ENCODE results near the gene GADL1. TPM values are rescaled to one million over a fixed set of nuclear protein-coding genes. Genes with fewer than 3 reads are reported as not detected.

The GADL1 gene
- total RNA-seq, 1 donor from 2014 or later, result not detected

DNA sequence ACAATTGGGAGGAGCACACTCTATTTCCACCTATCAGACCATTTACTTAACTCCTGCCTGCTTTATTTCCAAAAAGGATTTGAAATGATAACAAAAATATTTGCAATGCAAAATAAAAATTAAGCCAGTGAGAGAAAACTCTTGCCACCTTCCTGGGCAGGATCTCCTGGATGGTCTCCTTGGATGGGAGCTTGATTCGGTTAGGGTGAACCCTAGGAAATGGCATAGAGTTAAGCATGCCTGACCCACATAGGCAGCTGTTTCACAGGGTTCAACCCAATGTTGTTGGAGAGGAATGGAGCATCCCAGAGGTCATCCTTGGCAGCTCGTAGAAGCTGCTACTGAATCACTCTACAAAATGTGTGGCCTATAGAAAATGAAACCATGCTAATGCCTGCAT, 204.3 kb downstream of the GADL1 start:
- ATAC-seq (no peak), DNase-seq (no peak)
- no peak overlapping the region for H3K4me3 ChIP-seq
- intact Hi-C loops (cut with DNase I), result no loop called here
- peaks cover 94% of the 10 kb centered on the region for H3K36me3 ChIP-seq
- TF ChIP-seq, protein P1, sequence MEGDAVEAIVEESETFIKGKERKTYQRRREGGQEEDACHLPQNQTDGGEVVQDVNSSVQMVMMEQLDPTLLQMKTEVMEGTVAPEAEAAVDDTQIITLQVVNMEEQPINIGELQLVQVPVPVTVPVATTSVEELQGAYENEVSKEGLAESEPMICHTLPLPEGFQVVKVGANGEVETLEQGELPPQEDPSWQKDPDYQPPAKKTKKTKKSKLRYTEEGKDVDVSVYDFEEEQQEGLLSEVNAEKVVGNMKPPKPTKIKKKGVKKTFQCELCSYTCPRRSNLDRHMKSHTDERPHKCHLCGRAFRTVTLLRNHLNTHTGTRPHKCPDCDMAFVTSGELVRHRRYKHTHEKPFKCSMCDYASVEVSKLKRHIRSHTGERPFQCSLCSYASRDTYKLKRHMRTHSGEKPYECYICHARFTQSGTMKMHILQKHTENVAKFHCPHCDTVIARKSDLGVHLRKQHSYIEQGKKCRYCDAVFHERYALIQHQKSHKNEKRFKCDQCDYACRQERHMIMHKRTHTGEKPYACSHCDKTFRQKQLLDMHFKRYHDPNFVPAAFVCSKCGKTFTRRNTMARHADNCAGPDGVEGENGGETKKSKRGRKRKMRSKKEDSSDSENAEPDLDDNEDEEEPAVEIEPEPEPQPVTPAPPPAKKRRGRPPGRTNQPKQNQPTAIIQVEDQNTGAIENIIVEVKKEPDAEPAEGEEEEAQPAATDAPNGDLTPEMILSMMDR (IDR thresholded peaks at IDR 0.05), result no peak
- H3K4me1 ChIP-seq, result peaks cover 72% of the 10 kb centered on the region
- H3K9me3 ChIP-seq, result no peaks in the 10 kb centered on the region
- H3K27ac ChIP-seq, result no peak overlapping the region
- no peaks in the 10 kb centered on the region for H3K27me3 ChIP-seq (ENCODE audit: low read depth)

- TF ChIP-seq, protein P1 (IDR thresholded peaks at IDR 0.05), result no peak
- H3K4me1 ChIP-seq, result peaks cover 84% of the 10 kb centered on the region
- ATAC-seq, result peak in 1 of 2 donors; percentile 28
- H3K27me3 ChIP-seq (ENCODE audit: low read depth), result no peaks in the 10 kb centered on the region
- H3K36me3 ChIP-seq, result peaks cover 83% of the 10 kb centered on the region
- no peak overlapping the region for H3K4me3 ChIP-seq
- peak overlapping the region; percentile 50 for H3K27ac ChIP-seq
- no peak for DNase-seq
- intact Hi-C loops (cut with DNase I), result no loop called here
- H3K9me3 ChIP-seq, result no peaks in the 10 kb centered on the region
Observed at GRCh38 chr3:30688776-30689641, 205.5 kb downstream of the GADL1 start.

DNA sequence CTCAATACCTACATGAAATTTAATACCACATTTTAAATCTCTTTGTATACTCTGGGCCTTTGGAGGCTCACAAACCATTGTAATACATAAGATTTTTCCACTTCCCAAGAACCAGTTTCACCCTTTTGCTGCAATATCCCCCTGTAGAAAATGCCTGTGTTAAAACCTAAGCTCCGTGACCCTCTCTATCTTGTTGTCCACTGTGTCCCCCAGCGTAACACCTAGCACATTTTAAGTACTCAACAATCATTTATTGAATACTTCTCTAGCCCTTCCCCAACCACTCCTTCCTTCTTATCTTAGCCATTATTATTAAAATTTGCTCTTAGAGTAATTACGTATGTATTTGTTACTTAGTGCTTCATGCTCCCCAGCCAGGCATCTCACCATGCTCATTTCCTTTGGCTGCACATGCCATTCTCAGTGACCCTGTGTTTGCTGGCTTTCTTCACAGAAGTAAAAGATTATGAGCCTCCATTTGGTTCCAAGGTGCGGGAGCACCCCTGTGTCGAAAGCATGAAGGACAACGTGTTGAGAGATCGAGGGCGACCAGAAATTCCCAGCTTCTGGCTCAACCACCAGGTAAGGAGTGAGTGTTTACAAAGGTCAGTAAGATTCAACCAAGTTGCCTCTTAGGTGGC, 206.4 kb downstream of the GADL1 start:
- peak overlapping the region; percentile 50 for H3K27ac ChIP-seq
- no peaks in the 10 kb centered on the region for H3K9me3 ChIP-seq
- peaks cover 85% of the 10 kb centered on the region for H3K4me1 ChIP-seq
- peaks cover 80% of the 10 kb centered on the region for H3K36me3 ChIP-seq
- TF ChIP-seq, protein P1 (IDR thresholded peaks at IDR 0.05), result no peak
- DNase-seq (no peak), ATAC-seq (no peak)
- no peaks in the 10 kb centered on the region for H3K27me3 ChIP-seq (ENCODE audit: low read depth)
- H3K4me3 ChIP-seq, result no peak overlapping the region
- intact Hi-C loops (cut with DNase I), result no loop called here

DNA sequence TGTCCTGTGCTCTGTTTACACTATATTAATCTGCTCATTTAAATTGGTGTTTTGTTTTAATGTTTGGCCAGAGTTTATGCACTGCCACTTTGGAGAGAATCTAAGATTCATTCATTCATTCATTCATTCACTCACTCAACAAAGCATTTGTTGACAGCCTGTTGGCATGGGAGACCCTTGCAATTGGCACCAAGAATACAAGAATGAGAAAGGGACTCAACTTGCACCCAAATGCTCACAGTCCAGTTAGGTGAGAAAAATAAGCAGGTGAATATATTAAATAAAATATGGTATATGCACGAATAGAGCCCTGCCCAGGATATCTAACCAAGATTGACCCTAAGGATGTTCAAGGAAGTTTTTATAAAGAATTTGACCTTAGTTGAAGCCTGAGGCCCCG, 207.7 kb downstream of the GADL1 start:
- ATAC-seq (no peak), DNase-seq (no peak)
- H3K27me3 ChIP-seq (ENCODE audit: low read depth), result no peaks in the 10 kb centered on the region
- H3K4me1 ChIP-seq, result peaks cover 92% of the 10 kb centered on the region
- H3K27ac ChIP-seq, result no peak overlapping the region
- no peaks in the 10 kb centered on the region for H3K9me3 ChIP-seq
- intact Hi-C loops (cut with DNase I), result no loop called here
- no peak overlapping the region for H3K4me3 ChIP-seq
- peaks cover 68% of the 10 kb centered on the region for H3K36me3 ChIP-seq
- TF ChIP-seq, protein P1 (IDR thresholded peaks at IDR 0.05), result no peak

GRCh38 chr3:30686176-30686575, 208.3 kb downstream of the GADL1 start:
- Histone ChIP-seq H3K4me1 (peaks cover 93% of the 10 kb centered on the region), H3K4me3 (no peak overlapping the region), H3K27ac (no peak overlapping the region), H3K27me3 (ENCODE audit: low read depth) (no peaks in the 10 kb centered on the region), H3K36me3 (peaks cover 62% of the 10 kb centered on the region), H3K9me3 (no peaks in the 10 kb centered on the region)
- DNase-seq (no peak), ATAC-seq (no peak)
- TF ChIP-seq, protein P1 (IDR thresholded peaks at IDR 0.05), result no peak
- intact Hi-C loops (cut with DNase I), result no loop called here
